B cell (primary cell): ENCODE results near the gene KTI12.

Experiments used
- EZH2 ChIP-seq: IDR thresholded peaks from 2 replicates; pipeline ENCODE4 v1.6.1; 2012; ENCODE audit warnings: borderline replicate concordance, low read depth, mild to moderate bottlenecking, moderate library complexity, low read length; ENCODE audit not compliant: insufficient read depth, poor library complexity, severe bottlenecking
- TF ChIP-seq, protein P1 (sequence below): fragments of 200-600 bp; IDR thresholded peaks from one replicate; pipeline ENCODE4 v1.8.0; 2022; ENCODE audit warnings: antibody characterized with exemption, mild to moderate bottlenecking

- TF ChIP-seq, protein P1, sequence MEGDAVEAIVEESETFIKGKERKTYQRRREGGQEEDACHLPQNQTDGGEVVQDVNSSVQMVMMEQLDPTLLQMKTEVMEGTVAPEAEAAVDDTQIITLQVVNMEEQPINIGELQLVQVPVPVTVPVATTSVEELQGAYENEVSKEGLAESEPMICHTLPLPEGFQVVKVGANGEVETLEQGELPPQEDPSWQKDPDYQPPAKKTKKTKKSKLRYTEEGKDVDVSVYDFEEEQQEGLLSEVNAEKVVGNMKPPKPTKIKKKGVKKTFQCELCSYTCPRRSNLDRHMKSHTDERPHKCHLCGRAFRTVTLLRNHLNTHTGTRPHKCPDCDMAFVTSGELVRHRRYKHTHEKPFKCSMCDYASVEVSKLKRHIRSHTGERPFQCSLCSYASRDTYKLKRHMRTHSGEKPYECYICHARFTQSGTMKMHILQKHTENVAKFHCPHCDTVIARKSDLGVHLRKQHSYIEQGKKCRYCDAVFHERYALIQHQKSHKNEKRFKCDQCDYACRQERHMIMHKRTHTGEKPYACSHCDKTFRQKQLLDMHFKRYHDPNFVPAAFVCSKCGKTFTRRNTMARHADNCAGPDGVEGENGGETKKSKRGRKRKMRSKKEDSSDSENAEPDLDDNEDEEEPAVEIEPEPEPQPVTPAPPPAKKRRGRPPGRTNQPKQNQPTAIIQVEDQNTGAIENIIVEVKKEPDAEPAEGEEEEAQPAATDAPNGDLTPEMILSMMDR, result no peak
- TF ChIP-seq EZH2, result no peak
Measured at GRCh38 chr1:51988254-51988653, 45.4 kb downstream of the KTI12 start.
